HepG2 (cell line): Measurements from ENCODE around the gene KLHL36. TPM values are rescaled to one million over a fixed set of nuclear protein-coding genes. Genes with fewer than 3 reads are reported as not detected.

Source experiments
- ARID2 ChIP-seq: sonication (generic); formaldehyde crosslinking; IDR thresholded peaks from 2 replicates; pipeline ENCODE4 v1.8.1; 2022; ENCODE audit warnings: mild to moderate bottlenecking, missing genetic modification reagents, borderline replicate concordance
- CHCHD3 ChIP-seq: sonication (generic); formaldehyde crosslinking; IDR thresholded peaks from 2 replicates; pipeline ENCODE4 v1.8.0; 2022; ENCODE audit warnings: mild to moderate bottlenecking, missing genetic modification reagents, moderate library complexity
- EZH2 ChIP-seq: conservative IDR thresholded peaks from 2 replicates; pipeline ENCODE4 v1.6.1; 2012; ENCODE audit warnings: mild to moderate bottlenecking, low read depth, low read length, moderate library complexity
- HMG20B ChIP-seq: conservative IDR thresholded peaks from 2 replicates; pipeline ENCODE4 v1.6.1; 2016; ENCODE audit warnings: missing genetic modification reagents, missing compliant biosample characterization
- IRF2 ChIP-seq: IDR thresholded peaks from 2 replicates; pipeline ENCODE4 v1.6.1; 2018; ENCODE audit warnings: missing genetic modification reagents, missing compliant biosample characterization
- MAX ChIP-seq: IDR thresholded peaks from 2 replicates; pipeline ENCODE4 v1.6.1; 2012; ENCODE audit warnings: inconsistent platforms
- MTF1 ChIP-seq: sonication (generic); formaldehyde crosslinking; IDR thresholded peaks from 2 replicates; pipeline ENCODE4 v1.5.0; 2020; ENCODE audit warnings: missing genetic modification reagents
- NR3C1 ChIP-seq: sonication (generic); formaldehyde crosslinking; IDR thresholded peaks from 2 replicates; pipeline ENCODE4 v1.4.0; 2020; ENCODE audit warnings: missing genetic modification reagents
- PPARG ChIP-seq: conservative IDR thresholded peaks from 2 replicates; pipeline ENCODE4 v1.6.1; 2016; ENCODE audit warnings: missing biosample characterization, missing genetic modification reagents
- SMAD9 ChIP-seq: sonication (generic); formaldehyde crosslinking; IDR thresholded peaks from 2 replicates; pipeline ENCODE4 v1.5.1; 2020; ENCODE audit warnings: mild to moderate bottlenecking, missing genetic modification reagents
- TEAD2 ChIP-seq: sonication (generic); formaldehyde crosslinking; IDR thresholded peaks from 2 replicates; pipeline ENCODE4 v1.9.0; 2021; ENCODE audit warnings: missing genetic modification reagents
- TEAD3 ChIP-seq: optimal IDR thresholded peaks from 2 replicates; pipeline ENCODE3; 2016; ENCODE audit warnings: borderline replicate concordance
- ZNF12 ChIP-seq: sonication (generic); formaldehyde crosslinking; IDR thresholded peaks from 2 replicates; pipeline ENCODE4 v1.5.0; 2020; ENCODE audit warnings: missing genetic modification reagents
- ZNF136 ChIP-seq: sonication (generic); formaldehyde crosslinking; IDR thresholded peaks from 2 replicates; pipeline ENCODE4 v1.8.1; 2022; ENCODE audit warnings: low read depth, mild to moderate bottlenecking, moderate library complexity, missing genetic modification reagents
- ZNF232 ChIP-seq: sonication (generic); formaldehyde crosslinking; IDR thresholded peaks from 2 replicates; pipeline ENCODE4 v1.4.0; 2020; ENCODE audit warnings: missing genetic modification reagents, borderline replicate concordance
- ZNF264 ChIP-seq: sonication (generic); formaldehyde crosslinking; IDR thresholded peaks from 2 replicates; pipeline ENCODE4 v1.4.0; 2020; ENCODE audit warnings: missing genetic modification reagents
- ZNF337 ChIP-seq: sonication (generic); formaldehyde crosslinking; IDR thresholded peaks from 2 replicates; pipeline ENCODE4 v1.5.1; 2020; ENCODE audit warnings: missing genetic modification reagents, low read depth, mild to moderate bottlenecking, borderline replicate concordance
- ZNF430 ChIP-seq: sonication (generic); formaldehyde crosslinking; IDR thresholded peaks from 2 replicates; pipeline ENCODE4 v1.9.0; 2021; ENCODE audit warnings: mild to moderate bottlenecking, missing genetic modification reagents
- ZNF496 ChIP-seq: sonication (generic); formaldehyde crosslinking; IDR thresholded peaks from 2 replicates; pipeline ENCODE4 v1.8.1; 2023; ENCODE audit warnings: mild to moderate bottlenecking, moderate library complexity, missing genetic modification reagents; ENCODE audit not compliant: insufficient replicate concordance
- ZNF546 ChIP-seq: sonication (generic); formaldehyde crosslinking; conservative IDR thresholded peaks from 2 replicates; pipeline ENCODE4 v1.8.1; 2023; ENCODE audit warnings: mild to moderate bottlenecking, missing genetic modification reagents
- ZNF556 ChIP-seq: sonication (generic); formaldehyde crosslinking; IDR thresholded peaks from 2 replicates; pipeline ENCODE4 v1.4.0; 2020; ENCODE audit warnings: mild to moderate bottlenecking, missing genetic modification reagents, borderline replicate concordance
- ZNF562 ChIP-seq: sonication (generic); formaldehyde crosslinking; IDR thresholded peaks from 2 replicates; pipeline ENCODE4 v1.8.0; 2022; ENCODE audit warnings: missing genetic modification reagents, borderline replicate concordance
- ZNF576 ChIP-seq: sonication (generic); formaldehyde crosslinking; IDR thresholded peaks from 2 replicates; pipeline ENCODE4 v1.4.0; 2020; ENCODE audit warnings: mild to moderate bottlenecking, missing genetic modification reagents
- ZNF691 ChIP-seq: sonication (generic); formaldehyde crosslinking; IDR thresholded peaks from 2 replicates; pipeline ENCODE4 v1.4.0; 2020; ENCODE audit warnings: missing genetic modification reagents, low read depth, mild to moderate bottlenecking, borderline replicate concordance
- ZNF710 ChIP-seq: sonication (generic); formaldehyde crosslinking; IDR thresholded peaks from 2 replicates; pipeline ENCODE4 v1.5.0; 2020; ENCODE audit warnings: mild to moderate bottlenecking, missing genetic modification reagents, borderline replicate concordance
- ZNF792 ChIP-seq: IDR thresholded peaks from 2 replicates; pipeline ENCODE4 v1.6.1; 2016
- ZUFSP ChIP-seq: sonication (generic); formaldehyde crosslinking; IDR thresholded peaks from 2 replicates; pipeline ENCODE4 v1.9.0; 2021; ENCODE audit warnings: missing genetic modification reagents, mild to moderate bottlenecking, borderline replicate concordance
- polyA plus RNA-seq, 8 experiments: library from polyadenylated mRNA; depleted of rRNA in 3 of 8; stranded (reverse) in 7 of 8; unstranded in 1 of 8; fragments of >200 nt; fragmentation: Illumina TruSeq in 4 of 8; extraction: Trizol in 4 of 8; gene quantifications; 2 replicates each; pipeline versions ENCODE4 v1.2.1 to v1.2.3, GENCODE V29; 2011 to 2016; ENCODE audit warnings: low read depth in 4 of 8, missing spikeins in 1 of 8, mixed read lengths in 1 of 8; ENCODE audit not compliant: insufficient read depth in 1 of 8
- total RNA-seq, 5 experiments: library from RNA; depleted of rRNA; stranded (reverse); fragments of >200 nt; fragmentation: Illumina TruSeq; extraction: Trizol; gene quantifications; 2 replicates each; pipeline ENCODE4 v1.2.3, GENCODE V29; 2016; ENCODE audit warnings: low read depth in 1 of 5

The KLHL36 gene
- total and polyA plus RNA-seq, 2 of the 13 experiments (the other 11 are each of a cell fraction or from before 2014, with no cell fraction given), result 24.3 to 26.0 TPM

GRCh38 chr16:84599521-84600202, 48.6 kb upstream of the KLHL36 start (continued):
- TF ChIP-seq ZNF691 (CRISPR knock-in tag) (0 out of 2 replicates have a peak, but pooled peaks have one; percentile 55), ZUFSP (no peak), EZH2 (no peak), ZNF576 (CRISPR knock-in tag) (no peak), ARID2 (CRISPR knock-in tag) (no peak), ZNF562 (no peak), ZNF792 (CRISPR knock-in tag) (0 out of 2 replicates have a peak, but pooled peaks have one; percentile 42), NR3C1 (CRISPR knock-in tag) (no peak), CHCHD3 (CRISPR knock-in tag) (no peak), ZNF232 (CRISPR knock-in tag) (no peak; the same call in 1 of the 2 replicates), ZNF710 (CRISPR knock-in tag) (peak; percentile 96), ZNF496 (no peak), TEAD3 (peak; percentile 72), ZNF337 (no peak), ZNF430 (CRISPR knock-in tag) (no peak), HMG20B (CRISPR knock-in tag) (peak; percentile 45; the same call in 1 of the 2 replicates), TEAD2 (CRISPR knock-in tag) (no peak), MAX (no peak), ZNF556 (no peak), ZNF264 (peak; percentile 79), ZNF136 (CRISPR knock-in tag) (no peak), ZNF12 (CRISPR knock-in tag) (peak; percentile 22; the same call in 1 of the 2 replicates), ZNF546 (CRISPR knock-in tag) (no peak), MTF1 (no peak), SMAD9 (no peak), PPARG (CRISPR knock-in tag) (peak; percentile 53; the same call in 1 of the 2 replicates), IRF2 (CRISPR knock-in tag) (peak; percentile 76; the same call in 1 of the 2 replicates)
